ENCODE measurements around the gene AQR. TPM values are rescaled to one million over a fixed set of nuclear protein-coding genes. Genes with fewer than 3 reads are reported as not detected.
"Not testable (repeated sequence)": the region's sequence is repeated elsewhere in the genome, so short reads cannot be mapped to it uniquely, and the experiment has no call there.

Gene AQR
- total RNA-seq, 1 donor from 2014 or later = 36.8 TPM

DNA sequence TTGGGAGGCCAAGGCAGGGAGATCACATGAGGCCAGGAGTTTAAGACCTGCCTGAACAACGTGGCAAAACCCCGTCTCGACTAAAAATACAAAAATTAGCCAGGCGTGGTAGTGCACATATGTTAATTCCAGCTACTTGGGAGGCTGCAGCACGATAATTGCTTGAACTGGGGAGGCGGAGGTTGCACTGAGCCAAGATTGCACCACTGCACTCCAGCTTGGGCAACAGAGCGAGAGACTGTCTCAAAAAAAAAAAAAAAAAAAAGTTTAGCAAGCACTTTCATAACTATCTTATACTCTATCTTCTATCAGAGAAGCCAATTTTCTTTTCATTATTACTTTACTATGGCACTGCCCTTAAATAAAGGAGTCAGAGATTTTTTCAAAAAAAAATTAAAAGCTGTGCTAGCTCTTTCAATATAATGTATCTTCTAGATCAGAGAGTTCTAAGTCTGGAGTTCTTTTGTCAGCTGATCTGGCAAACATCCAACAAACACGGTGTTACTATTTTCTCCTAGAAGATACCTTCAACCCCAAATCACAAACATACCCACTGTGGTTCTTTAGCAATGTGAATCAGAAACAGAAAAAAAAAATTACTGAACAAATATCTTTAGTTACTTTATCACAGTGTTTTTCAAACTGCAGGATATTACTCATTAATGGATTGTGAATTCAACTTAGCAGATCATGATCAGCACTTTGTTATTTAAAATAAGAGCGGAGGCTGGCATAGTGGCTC, 15.5 kb upstream of the AQR start:
- Mint-ChIP-seq H3K9me3 (no peaks in the 10 kb centered on the region), H3K4me3 (peak overlapping the region; percentile 79), H3K27me3 (ENCODE audit: low read depth) (no peaks in the 10 kb centered on the region), H3K36me3 (ENCODE audit: low read depth) (peaks cover 2% of the 10 kb centered on the region), H3K4me1 (peaks cover 25% of the 10 kb centered on the region), H3K27ac (ENCODE audit: unreplicated experiment) (no peak overlapping the region)
- no peak for DNase-seq (ENCODE audit: low read depth, low spot score)
- TF ChIP-seq, protein P1, sequence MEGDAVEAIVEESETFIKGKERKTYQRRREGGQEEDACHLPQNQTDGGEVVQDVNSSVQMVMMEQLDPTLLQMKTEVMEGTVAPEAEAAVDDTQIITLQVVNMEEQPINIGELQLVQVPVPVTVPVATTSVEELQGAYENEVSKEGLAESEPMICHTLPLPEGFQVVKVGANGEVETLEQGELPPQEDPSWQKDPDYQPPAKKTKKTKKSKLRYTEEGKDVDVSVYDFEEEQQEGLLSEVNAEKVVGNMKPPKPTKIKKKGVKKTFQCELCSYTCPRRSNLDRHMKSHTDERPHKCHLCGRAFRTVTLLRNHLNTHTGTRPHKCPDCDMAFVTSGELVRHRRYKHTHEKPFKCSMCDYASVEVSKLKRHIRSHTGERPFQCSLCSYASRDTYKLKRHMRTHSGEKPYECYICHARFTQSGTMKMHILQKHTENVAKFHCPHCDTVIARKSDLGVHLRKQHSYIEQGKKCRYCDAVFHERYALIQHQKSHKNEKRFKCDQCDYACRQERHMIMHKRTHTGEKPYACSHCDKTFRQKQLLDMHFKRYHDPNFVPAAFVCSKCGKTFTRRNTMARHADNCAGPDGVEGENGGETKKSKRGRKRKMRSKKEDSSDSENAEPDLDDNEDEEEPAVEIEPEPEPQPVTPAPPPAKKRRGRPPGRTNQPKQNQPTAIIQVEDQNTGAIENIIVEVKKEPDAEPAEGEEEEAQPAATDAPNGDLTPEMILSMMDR (conservative IDR thresholded peaks at IDR 0.05) = no peak

DNA sequence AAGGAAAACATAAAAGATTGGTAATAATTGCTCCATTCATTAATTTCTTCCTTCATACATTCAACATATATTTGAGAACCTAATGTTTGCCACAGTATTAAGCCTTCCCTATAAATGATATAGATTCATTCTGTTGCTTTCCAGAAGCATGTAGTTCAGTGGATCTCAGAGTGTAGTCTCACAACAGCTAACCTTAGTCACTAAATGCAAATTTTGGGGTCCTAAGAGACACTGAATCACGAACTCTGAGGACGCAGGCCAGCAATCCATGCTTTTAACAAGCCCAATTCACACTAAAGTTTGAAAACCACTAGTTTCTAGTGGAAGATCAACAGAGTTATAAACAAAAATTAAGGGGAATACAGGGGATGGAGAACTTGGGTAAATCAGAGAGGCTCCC, 7.2 kb upstream of the AQR start:
- H3K27ac Mint-ChIP-seq (ENCODE audit: unreplicated experiment) = no peak overlapping the region
- H3K4me1 Mint-ChIP-seq = peaks cover 6% of the 10 kb centered on the region
- H3K9me3 Mint-ChIP-seq = no peaks in the 10 kb centered on the region
- no peaks in the 10 kb centered on the region for H3K27me3 Mint-ChIP-seq (ENCODE audit: low read depth)
- no peak for DNase-seq (ENCODE audit: low read depth, low spot score)
- TF ChIP-seq, protein P1 (conservative IDR thresholded peaks at IDR 0.05) = no peak
- no peak overlapping the region for H3K4me3 Mint-ChIP-seq
- peaks cover 5% of the 10 kb centered on the region for H3K36me3 Mint-ChIP-seq (ENCODE audit: low read depth)

DNA sequence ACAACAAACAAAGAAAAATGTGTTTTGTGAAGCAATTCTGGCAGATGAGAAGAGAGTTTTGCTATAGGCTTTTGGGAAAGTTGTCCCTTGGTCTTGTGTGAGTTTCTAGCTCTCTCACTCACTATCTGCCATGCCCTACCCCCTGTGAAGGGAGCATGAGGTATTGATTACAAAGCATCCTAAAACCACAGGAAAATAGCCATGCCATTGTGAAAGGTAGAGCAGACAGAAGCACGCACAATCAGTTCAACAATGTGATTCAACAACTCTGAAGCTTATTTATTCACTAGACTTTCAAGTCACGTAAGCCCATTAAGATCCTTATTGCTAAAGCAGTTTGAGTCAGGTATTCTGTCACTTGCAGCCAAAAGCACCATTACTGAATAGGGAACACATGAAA, 6.5 kb upstream of the AQR start:
- TF ChIP-seq, protein P1 (conservative IDR thresholded peaks at IDR 0.05) = no peak
- DNase-seq (ENCODE audit: low read depth, low spot score) = no peak

DNA sequence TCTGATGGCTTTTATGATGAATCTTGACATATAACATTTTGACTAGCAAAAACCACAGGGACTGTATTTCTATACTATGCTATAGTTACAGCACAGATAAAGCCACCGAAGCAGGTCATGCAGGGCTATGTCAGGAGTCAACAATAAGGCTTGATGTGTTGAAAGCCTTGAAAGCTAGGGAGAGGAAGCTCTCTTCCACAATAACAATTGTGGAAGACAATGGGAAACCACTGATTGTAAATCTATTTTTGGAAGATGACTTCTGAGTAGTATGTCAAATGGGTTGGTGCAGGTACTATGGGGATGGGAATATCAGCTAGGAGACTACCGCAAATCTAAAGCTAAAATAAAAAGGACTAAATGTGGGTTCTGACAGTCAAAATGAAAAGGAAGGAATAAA, 4.0 kb upstream of the AQR start:
- Mint-ChIP-seq H3K4me3 (no peak overlapping the region), H3K4me1 (peaks cover 20% of the 10 kb centered on the region), H3K9me3 (no peaks in the 10 kb centered on the region), H3K27ac (ENCODE audit: unreplicated experiment) (peak overlapping the region; percentile 10), H3K36me3 (ENCODE audit: low read depth) (peaks cover 3% of the 10 kb centered on the region), H3K27me3 (ENCODE audit: low read depth) (no peaks in the 10 kb centered on the region)
- TF ChIP-seq, protein P1 (conservative IDR thresholded peaks at IDR 0.05) = no peak
- DNase-seq (ENCODE audit: low read depth, low spot score) = no peak

More for the DNA sequence above, 6.5 kb upstream of the AQR start:
- peaks cover 6% of the 10 kb centered on the region for H3K4me1 Mint-ChIP-seq
- H3K4me3 Mint-ChIP-seq = no peak overlapping the region
- peaks cover 3% of the 10 kb centered on the region for H3K36me3 Mint-ChIP-seq (ENCODE audit: low read depth)
- no peak overlapping the region for H3K27ac Mint-ChIP-seq (ENCODE audit: unreplicated experiment)
- no peaks in the 10 kb centered on the region for H3K9me3 Mint-ChIP-seq
- H3K27me3 Mint-ChIP-seq (ENCODE audit: low read depth) = no peaks in the 10 kb centered on the region

DNA sequence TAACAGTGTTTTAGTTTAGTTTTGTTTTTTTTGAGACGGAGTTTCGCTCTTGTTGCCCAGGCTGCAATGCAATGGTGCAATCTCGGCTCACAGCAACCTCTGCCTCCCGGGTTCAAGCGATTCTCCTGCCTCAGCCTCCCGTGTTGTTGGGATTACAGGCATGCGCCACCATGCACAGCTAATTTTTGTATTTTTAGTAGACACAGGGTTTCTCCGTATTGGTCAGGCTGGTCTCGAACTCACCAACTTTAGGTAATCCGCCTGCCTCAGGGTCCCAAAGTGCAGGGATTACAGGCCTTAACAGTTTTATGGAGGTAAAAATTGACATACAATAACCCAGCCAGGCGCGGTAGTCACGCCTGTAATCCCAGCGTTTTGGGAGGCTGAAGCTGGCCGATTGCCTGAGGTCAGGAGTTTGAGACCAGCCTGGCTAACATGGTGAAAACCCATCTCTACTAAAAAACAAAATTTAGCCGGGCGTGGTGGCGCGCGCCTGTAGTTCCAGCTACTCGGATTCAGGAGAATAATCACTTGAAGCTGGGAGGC, 629 bp upstream of the AQR start:
- not testable (repeated sequence) for H3K36me3 Mint-ChIP-seq (ENCODE audit: low read depth); H3K27ac Mint-ChIP-seq (ENCODE audit: unreplicated experiment); H3K27me3 Mint-ChIP-seq (ENCODE audit: low read depth); H3K9me3 Mint-ChIP-seq; DNase-seq (ENCODE audit: low read depth, low spot score)
- Mint-ChIP-seq H3K4me1 (peaks cover 36% of the 10 kb centered on the region), H3K4me3 (peak overlapping the region; percentile 100)

DNA sequence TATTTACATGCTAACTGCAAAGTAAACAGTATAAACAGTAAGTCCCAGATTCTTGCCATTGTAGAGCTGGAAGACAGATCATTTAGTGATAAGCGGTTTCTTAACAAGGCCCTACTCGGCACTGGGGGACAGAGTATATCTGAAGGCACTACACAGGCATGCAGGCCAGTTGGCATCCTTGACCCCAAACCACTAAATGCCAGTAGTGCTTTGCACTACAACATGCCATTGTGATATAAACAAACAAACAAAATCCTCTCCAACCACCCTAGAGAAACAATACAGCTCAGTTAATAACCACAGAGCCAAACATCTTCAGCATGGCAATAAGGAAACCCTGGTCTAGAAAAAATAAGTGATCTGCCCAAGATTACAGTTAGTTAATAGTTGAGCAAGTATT, 5.3 kb downstream of the AQR start:
- Mint-ChIP-seq H3K27me3 (ENCODE audit: low read depth) (no peaks in the 10 kb centered on the region), H3K4me1 (peaks cover 24% of the 10 kb centered on the region), H3K4me3 (no peak overlapping the region), H3K27ac (ENCODE audit: unreplicated experiment) (no peak overlapping the region), H3K9me3 (no peaks in the 10 kb centered on the region), H3K36me3 (ENCODE audit: low read depth) (peaks cover 6% of the 10 kb centered on the region)
- TF ChIP-seq, protein P1 (conservative IDR thresholded peaks at IDR 0.05) = no peak
- DNase-seq (ENCODE audit: low read depth, low spot score) = no peak
